ENCODE data around the gene CFDP1. TPM values are rescaled to one million over a fixed set of nuclear protein-coding genes. Genes with fewer than 3 reads are reported as not detected.

The CFDP1 gene
- total RNA-seq, 4 donors from 2014 or later = 42.4 to 49.5 (median 44.0) TPM

- no peaks in the 10 kb centered on the region for H3K9me3 ChIP-seq
- no peak for DNase-seq (ENCODE audit: extremely low spot score)
- peaks cover 0 to 38% (median 20%) of the 10 kb centered on the region in 4 donors for H3K36me3 ChIP-seq
- H3K4me1 ChIP-seq = peaks cover 0 to 26% (median 10%) of the 10 kb centered on the region in 4 donors
- no peak overlapping the region for H3K27ac ChIP-seq (replicated peaks in 1 of 4)
- TF ChIP-seq POLR2A (IDR thresholded peaks at IDR 0.05; ENCODE audit: low read depth) (no peak), EP300 (IDR thresholded peaks at IDR 0.05) (no peak), CTCF (IDR thresholded peaks at IDR 0.05) (no peak), POLR2AphosphoS5 (IDR thresholded peaks at IDR 0.05) (no peak)
- H3K4me3 ChIP-seq = no peak overlapping the region
- intact Hi-C loops (cut with DNase I) = no loop called here
- H3K27me3 ChIP-seq = no peaks in the 10 kb centered on the region
- WGBS = 95% methylated on average over 12 of the region's 12 CpGs
Measured at GRCh38 chr16:75452464-75453190, 19.3 kb upstream of the CFDP1 start.

GRCh38 chr16:75446416-75446815 is 13.1 kb upstream of the CFDP1 start:
- H3K36me3 ChIP-seq = peaks cover 0 to 50% (median 21%) of the 10 kb centered on the region in 4 donors
- H3K4me1 ChIP-seq = peaks cover 0 to 4% (median 0%) of the 10 kb centered on the region in 4 donors
- DNase-seq (ENCODE audit: extremely low spot score) = no peak
- H3K4me3 ChIP-seq = no peak overlapping the region
- no peak overlapping the region for H3K27ac ChIP-seq (replicated peaks in 1 of 4)
- H3K9me3 ChIP-seq = no peaks in the 10 kb centered on the region
- TF ChIP-seq POLR2A (IDR thresholded peaks at IDR 0.05; ENCODE audit: low read depth) (no peak), POLR2AphosphoS5 (IDR thresholded peaks at IDR 0.05) (no peak), CTCF (IDR thresholded peaks at IDR 0.05) (no peak), EP300 (IDR thresholded peaks at IDR 0.05) (no peak)
- H3K27me3 ChIP-seq = no peaks in the 10 kb centered on the region
- intact Hi-C loops (cut with DNase I) = no loop called here

- H3K9me3 ChIP-seq = no peaks in the 10 kb centered on the region
- DNase-seq (ENCODE audit: extremely low spot score) = no peak
- 73% methylated on average over 5 of the region's 5 CpGs for WGBS
- no peak overlapping the region for H3K4me3 ChIP-seq
- H3K27me3 ChIP-seq = no peaks in the 10 kb centered on the region
- peaks cover 0 to 39% (median 11%) of the 10 kb centered on the region in 4 donors for H3K36me3 ChIP-seq
- peaks cover 0 to 4% (median 0%) of the 10 kb centered on the region in 4 donors for H3K4me1 ChIP-seq
- TF ChIP-seq CTCF (IDR thresholded peaks at IDR 0.05) (no peak), POLR2A (IDR thresholded peaks at IDR 0.05; ENCODE audit: low read depth) (no peak), EP300 (IDR thresholded peaks at IDR 0.05) (no peak), POLR2AphosphoS5 (IDR thresholded peaks at IDR 0.05) (no peak)
- H3K27ac ChIP-seq (replicated peaks in 1 of 4) = no peak overlapping the region
- intact Hi-C loops (cut with DNase I) = no loop called here
Measured at GRCh38 chr16:75445298-75445697, 12.0 kb upstream of the CFDP1 start.

- TF ChIP-seq CTCF (IDR thresholded peaks at IDR 0.05) = no peak
- TF ChIP-seq POLR2A (IDR thresholded peaks at IDR 0.05; ENCODE audit: low read depth) = no peak
- TF ChIP-seq EP300 (IDR thresholded peaks at IDR 0.05) = no peak
- TF ChIP-seq POLR2AphosphoS5 (IDR thresholded peaks at IDR 0.05) = no peak
- Histone ChIP-seq H3K36me3 (peaks cover 0 to 20% (median 5%) of the 10 kb centered on the region in 4 donors), H3K4me1 (peaks cover 0 to 4% (median 0%) of the 10 kb centered on the region in 4 donors), H3K27ac (replicated peaks in 1 of 4) (no peak overlapping the region), H3K4me3 (no peak overlapping the region), H3K27me3 (no peaks in the 10 kb centered on the region), H3K9me3 (no peaks in the 10 kb centered on the region)
- intact Hi-C loops (cut with DNase I) = no loop called here
- no peak for DNase-seq (ENCODE audit: extremely low spot score)
- 79% methylated on average over 3 of the region's 3 CpGs for WGBS
Measured at GRCh38 chr16:75443298-75443697, 10.0 kb upstream of the CFDP1 start.
